H1 (cell line): ENCODE results near the gene MYO15A. TPM values are rescaled to one million over a fixed set of nuclear protein-coding genes. Genes with fewer than 3 reads are reported as not detected.
A peak's percentile ranks its signal among the peaks of the same experiment; 100 is the strongest.

Source experiments
- CTCF ChIA-PET: fragments of 300-600 bp; sonication (Branson Sonifier 250); formaldehyde crosslinking; loops from one replicate; lab custom pipeline; 2021; ENCODE audit not compliant: partially characterized antibody; lab: Charles Lee
- POLR2A ChIA-PET: fragments of 300-600 bp; sonication (Branson Sonifier 250); formaldehyde crosslinking; loops from one replicate; lab custom pipeline; 2021; ENCODE audit warnings: inconsistent platforms; ENCODE audit not compliant: partially characterized antibody; lab: Charles Lee
- DNase-seq, 2 experiments: peaks; one replicate each; pipeline versions ENCODE4 v3.0.0 to v3.0.0-alpha.2; 2010 to 2022; ENCODE audit warnings: low spot score in 2 of 2, low read depth in 1 of 2, mixed read lengths in 1 of 2
- FAIRE-seq: peaks from 2 replicates; lab custom pipeline; 2011; peaks lifted over from hg19 to GRCh38; lab: Jason Lieb, UNC
- H2AFZ ChIP-seq: 2 replicates; pipeline ENCODE4 v1.8.1; 2012; ENCODE audit warnings: low read length, inconsistent platforms
- H2AK5ac ChIP-seq: 2 replicates; pipeline ENCODE4 v1.6.1; 2013; ENCODE audit warnings: low read depth, low read length
- H2BK120ac ChIP-seq: replicated peaks from 2 replicates; pipeline ENCODE3; 2013; ENCODE audit warnings: low read depth, low read length, inconsistent platforms
- H2BK12ac ChIP-seq: 2 replicates; pipeline ENCODE4 v1.6.1; 2013; ENCODE audit warnings: low read depth, low read length
- H2BK15ac ChIP-seq: 2 replicates; pipeline ENCODE4 v1.6.1; 2013; ENCODE audit warnings: low read length
- H2BK20ac ChIP-seq: 2 replicates; pipeline ENCODE4 v1.6.1; 2013; ENCODE audit warnings: low read length
- H2BK5ac ChIP-seq: 2 replicates; pipeline ENCODE4 v1.6.1; 2013; ENCODE audit warnings: low read depth, low read length
- H3K14ac ChIP-seq: 2 replicates; pipeline ENCODE4 v1.6.1; 2013; ENCODE audit warnings: inconsistent platforms; ENCODE audit not compliant: insufficient read length
- H3K18ac ChIP-seq: 2 replicates; pipeline ENCODE4 v1.6.1; 2013; ENCODE audit warnings: low read length; ENCODE audit errors: extremely low read depth
- H3K23ac ChIP-seq: 2 replicates; pipeline ENCODE4 v1.6.1; 2013; ENCODE audit warnings: inconsistent platforms; ENCODE audit not compliant: insufficient read length
- H3K23me2 ChIP-seq: 2 replicates; pipeline ENCODE4 v1.6.1; 2013; ENCODE audit warnings: low read depth, low read length
- H3K27ac ChIP-seq: 2 replicates; pipeline ENCODE4 v1.6.1; 2011; ENCODE audit warnings: low read depth, low read length, inconsistent platforms
- H3K27me3 ChIP-seq, 4 experiments: replicated peaks in 1 of 4; 1 replicate in 1 of 4; 2 replicates in 3 of 4; pipeline versions ENCODE4 v1.6.1 to v1.8.1; 2011 to 2013; ENCODE audit warnings: low read length in 3 of 4, mild to moderate bottlenecking in 3 of 4, inconsistent platforms in 2 of 4, mixed read lengths in 2 of 4, moderate library complexity in 1 of 4; ENCODE audit not compliant: control insufficient read depth in 3 of 4, insufficient read depth in 3 of 4; ENCODE audit errors: extremely low read depth in 1 of 4
- H3K36me3 ChIP-seq, 4 experiments: 2 replicates each; pipeline versions ENCODE4 v1.6.1 to v1.8.1; 2011 to 2013; ENCODE audit warnings: mild to moderate bottlenecking in 4 of 4, low read length in 3 of 4, moderate library complexity in 2 of 4, control low read depth in 1 of 4, inconsistent platforms in 1 of 4; ENCODE audit not compliant: insufficient read depth in 4 of 4, control insufficient read depth in 2 of 4
- H3K4ac ChIP-seq: replicated peaks from 2 replicates; pipeline ENCODE3; 2013; ENCODE audit warnings: low read length, low read depth, mixed read lengths, inconsistent platforms; ENCODE audit not compliant: insufficient read length
- H3K4me1 ChIP-seq, 4 experiments: replicated peaks in 1 of 4; 1 replicate in 1 of 4; 2 replicates in 3 of 4; pipeline versions ENCODE4 v1.6.1 to v1.8.1; 2011 to 2013; ENCODE audit warnings: low read length in 3 of 4, inconsistent platforms in 2 of 4, mixed read lengths in 1 of 4; ENCODE audit not compliant: insufficient read depth in 4 of 4, control insufficient read depth in 3 of 4
- H3K4me2 ChIP-seq, 2 experiments: 2 replicates each; pipeline versions ENCODE4 v1.6.1 to v1.8.1; 2011 to 2013; ENCODE audit warnings: low read depth in 2 of 2, low read length in 2 of 2, control low read depth in 1 of 2, inconsistent platforms in 1 of 2, mild to moderate bottlenecking in 1 of 2; ENCODE audit not compliant: insufficient read depth in 1 of 2
- H3K4me3 ChIP-seq, 4 experiments: fragments of 200-600, 300-600 bp in 1 of 4; sonication (generic), shearing (Covaris generic), sonication (Bioruptor Twin) in 1 of 4; 2 replicates each; pipeline versions ENCODE4 v1.5.1 to v1.8.1; 2011 to 2016; ENCODE audit warnings: low read length in 4 of 4, low read depth in 3 of 4, control low read depth in 2 of 4, inconsistent platforms in 2 of 4, mild to moderate bottlenecking in 2 of 4, mixed read lengths in 1 of 4, moderate library complexity in 1 of 4; ENCODE audit not compliant: insufficient read depth in 2 of 4; ENCODE audit errors: extremely low read depth in 1 of 4
- H3K56ac ChIP-seq: replicated peaks from 2 replicates; pipeline ENCODE3; 2013; ENCODE audit warnings: low read depth, mild to moderate bottlenecking, mixed read lengths, low read length, inconsistent platforms; ENCODE audit not compliant: insufficient read length
- H3K79me1 ChIP-seq: 2 replicates; pipeline ENCODE4 v1.6.1; 2013; ENCODE audit warnings: low read depth, low read length, control low read depth
- H3K79me2 ChIP-seq, 2 experiments: 2 replicates each; pipeline versions ENCODE4 v1.6.1 to v1.8.1; 2012 to 2013; ENCODE audit warnings: low read length in 2 of 2, mild to moderate bottlenecking in 2 of 2, inconsistent platforms in 1 of 2; ENCODE audit not compliant: insufficient read depth in 2 of 2, control insufficient read depth in 1 of 2
- H3K9ac ChIP-seq, 4 experiments: replicated peaks in 1 of 4; 1 replicate in 1 of 4; 2 replicates in 3 of 4; pipeline versions ENCODE4 v1.6.1 to v1.8.1; 2011 to 2013; ENCODE audit warnings: low read depth in 3 of 4, low read length in 3 of 4, control low read depth in 2 of 4, mild to moderate bottlenecking in 2 of 4, moderate library complexity in 2 of 4, inconsistent platforms in 1 of 4; ENCODE audit errors: extremely low read depth in 1 of 4
- H3K9me3 ChIP-seq, 2 experiments: 2 replicates each; pipeline versions ENCODE4 v1.6.1 to v1.8.1; 2012 to 2013; ENCODE audit warnings: mild to moderate bottlenecking in 2 of 2, moderate library complexity in 2 of 2, control low read depth in 1 of 2, inconsistent platforms in 1 of 2, low read depth in 1 of 2, low read length in 1 of 2, mixed read lengths in 1 of 2; ENCODE audit not compliant: insufficient read depth in 2 of 2
- H4K20me1 ChIP-seq, 2 experiments: replicated peaks in 1 of 2; 2 replicates each; pipeline versions ENCODE3 to v1.8.1; 2011 to 2013; ENCODE audit warnings: inconsistent platforms in 2 of 2, low read length in 2 of 2, mild to moderate bottlenecking in 1 of 2; ENCODE audit not compliant: insufficient read depth in 2 of 2, control insufficient read depth in 1 of 2
- H4K5ac ChIP-seq: 2 replicates; pipeline ENCODE4 v1.6.1; 2013; ENCODE audit warnings: low read length, low read depth, mixed read lengths, inconsistent platforms; ENCODE audit not compliant: insufficient read length
- H4K8ac ChIP-seq: 2 replicates; pipeline ENCODE4 v1.8.0; 2013; ENCODE audit warnings: mild to moderate bottlenecking, moderate library complexity, low read length, inconsistent platforms; ENCODE audit not compliant: insufficient read depth; ENCODE audit errors: extremely low read depth
- H4K91ac ChIP-seq: replicated peaks from 2 replicates; pipeline ENCODE3; 2013; ENCODE audit warnings: low read length, mixed read lengths, inconsistent platforms; ENCODE audit not compliant: insufficient read length
- CBX5 ChIP-seq: fragments of 300-800, 300-1000 bp; sonication (generic); IDR thresholded peaks from 2 replicates; pipeline ENCODE4 v1.7.1; 2016; ENCODE audit warnings: antibody characterized with exemption, low read length, low read depth
- WGBS, 2 experiments: shearing (Covaris generic) in 1 of 2; methylation state at CpG; one replicate each; pipeline versions ENCODE4 v1.1.6 to v1.1.7; 2013 to 2015; ENCODE audit warnings: low lambda C conversion rate in 2 of 2, mixed read lengths in 2 of 2, inconsistent platforms in 1 of 2, low coverage in 1 of 2, missing lambda C conversion rate in 1 of 2; ENCODE audit not compliant: insufficient replicate concordance in 2 of 2, insufficient coverage in 1 of 2, insufficient read length in 1 of 2; ENCODE audit errors: extremely low coverage in 1 of 2, missing lambda C conversion rate in 1 of 2; 5-methylcytosine and 5-hydroxymethylcytosine counted together
- polyA plus RNA-seq, 7 experiments: library from polyadenylated mRNA; depleted of rRNA in 3 of 7; stranded (reverse) in 5 of 7; unstranded in 2 of 7; fragments of >200 nt in 5 of 7; fragments of 200-250 nt in 2 of 7; gene quantifications; 1 replicate in 5 of 7; 2 replicates in 1 of 7; 4 replicates in 1 of 7; pipeline versions ENCODE4 v1.2.1 to v1.2.3, GENCODE V29; 2011 to 2013; ENCODE audit warnings: missing spikeins in 2 of 7, mixed read lengths in 2 of 7
- total RNA-seq: library from RNA; stranded (reverse); fragmentation: NEBNext Ultra II Directional; extraction: Animal tissue kit (Norgen Biotek cat#: 25700); gene quantifications from 2 replicates; pipeline ENCODE4 v1.2.1, GENCODE V29; 2021

Gene MYO15A
- total and polyA plus RNA-seq, 2 of the 8 experiments (the other 6 are each of a cell fraction or from before 2014, with no cell fraction given), result 1.6 to 4.2 TPM

DNA sequence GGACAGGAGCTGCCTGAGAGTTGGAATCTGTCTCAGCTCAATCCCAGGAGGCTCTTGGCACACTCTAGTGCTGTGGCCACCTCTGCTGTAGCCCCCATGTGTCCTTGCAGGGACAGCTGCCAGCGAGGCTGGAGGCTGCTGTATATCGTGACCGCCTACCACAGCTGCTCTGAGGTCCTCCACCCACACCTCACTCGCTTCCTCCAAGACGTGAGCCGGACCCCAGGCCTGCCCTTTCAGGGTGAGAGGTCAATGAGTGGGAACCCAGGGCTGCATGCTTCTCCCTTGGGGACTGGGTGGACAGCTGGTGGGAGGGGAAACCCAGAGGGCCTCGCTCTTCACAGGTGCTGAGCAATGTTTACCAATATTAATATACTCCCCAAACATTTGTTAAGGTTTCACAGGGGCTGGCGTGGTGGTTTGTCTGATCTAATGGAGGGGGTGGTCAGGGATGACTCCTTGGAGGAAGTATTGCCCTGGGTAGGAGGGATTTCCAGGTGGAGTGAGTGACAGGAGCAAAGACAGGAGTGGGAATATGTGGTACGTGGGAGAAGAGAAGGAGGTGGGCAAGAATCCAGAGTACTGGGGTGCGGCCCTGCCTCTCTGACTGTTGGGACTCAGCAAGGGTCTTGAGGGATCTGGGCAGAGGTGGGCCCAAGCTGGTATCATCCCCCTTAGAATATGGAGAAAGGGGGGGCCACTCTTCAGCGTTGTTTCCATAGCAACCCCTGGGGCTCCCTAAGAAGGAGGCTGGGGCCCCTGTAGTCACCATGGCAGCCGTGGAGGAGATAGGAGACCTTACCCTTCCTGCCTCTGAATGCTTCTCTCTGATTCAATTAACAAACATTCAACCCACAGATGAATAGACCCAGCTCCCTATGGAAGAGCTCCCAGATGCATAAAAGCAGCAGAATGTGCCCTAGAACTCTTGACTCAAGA is 52.9 kb downstream of the MYO15A start:
- H3K79me1 ChIP-seq, result no peaks in the 10 kb centered on the region
- ChIA-PET CTCF (interaction anchor here (0.9 to 4.1 kb wide), 7 partner anchors 9 to 39 kb away, joined by 3 to 29 read pairs (median 3); no protein-coding TSS in a partner anchor), POLR2A (no interaction called here)
- DNase-seq (no peak), FAIRE-seq (no peak)
- no peak overlapping the region for H3K14ac ChIP-seq
- no peak overlapping the region for H3K4me3 ChIP-seq
- H3K79me2 ChIP-seq, result no peaks in the 10 kb centered on the region
- H3K18ac ChIP-seq, result no peak overlapping the region
- H3K27ac ChIP-seq, result no peak overlapping the region
- no peaks in the 10 kb centered on the region for H3K36me3 ChIP-seq
- H4K5ac ChIP-seq, result no peak overlapping the region
- H2BK20ac ChIP-seq, result no peak overlapping the region
- no peak overlapping the region for H2AFZ ChIP-seq
- peaks cover 2 to 5% (median 3%) of the 10 kb centered on the region in 4 experiments; a peak in 6 of 7 replicates for H3K4me1 ChIP-seq
- H3K9me3 ChIP-seq, result no peaks in the 10 kb centered on the region
- H3K27me3 ChIP-seq, result no peaks in the 10 kb centered on the region; a peak in 1 of 7 replicates
- H3K56ac ChIP-seq, result no peak overlapping the region
- no peak overlapping the region for H3K23ac ChIP-seq
- WGBS, 2 experiments, result 86% methylated on average over 12 of the region's 12 CpGs; no CpG with 5 or more reads in 1 of the 2 experiments
- no peak overlapping the region for H4K91ac ChIP-seq
- H3K23me2 ChIP-seq, result no peaks in the 10 kb centered on the region; the same call in 1 of the 2 replicates
- H2BK120ac ChIP-seq, result no peak overlapping the region
- H2AK5ac ChIP-seq, result no peak overlapping the region
- no peaks in the 10 kb centered on the region for H4K20me1 ChIP-seq
- H3K9ac ChIP-seq, result no peak overlapping the region
- no peak overlapping the region for H2BK5ac ChIP-seq
- H2BK15ac ChIP-seq, result no peak overlapping the region
- no peak overlapping the region for H4K8ac ChIP-seq
- H2BK12ac ChIP-seq, result 0 out of 2 replicates have a peak overlapping the region, but pooled peaks have one; percentile 77
- no peak overlapping the region for H3K4me2 ChIP-seq
- no peak overlapping the region for H3K4ac ChIP-seq
- no peak for TF ChIP-seq CBX5
